Activated T-helper 1 cell treated with anti-CD3 and anti-CD28 coated beads, Interleukin-2, amount 50 U/mL, for 16 hours (primary cell): ENCODE data around the gene TMEM212.
"Not testable (repeated sequence)": the region's sequence is repeated elsewhere in the genome, so short reads cannot be mapped to it uniquely, and the experiment has no call there.

Source experiments
- DNase-seq, 2 donors: peaks; one replicate each; pipeline ENCODE4 v3.0.0-alpha.2; 2020; ENCODE audit warnings: low read depth in 1 of 2, low spot score in 1 of 2

Gene TMEM212

DNA sequence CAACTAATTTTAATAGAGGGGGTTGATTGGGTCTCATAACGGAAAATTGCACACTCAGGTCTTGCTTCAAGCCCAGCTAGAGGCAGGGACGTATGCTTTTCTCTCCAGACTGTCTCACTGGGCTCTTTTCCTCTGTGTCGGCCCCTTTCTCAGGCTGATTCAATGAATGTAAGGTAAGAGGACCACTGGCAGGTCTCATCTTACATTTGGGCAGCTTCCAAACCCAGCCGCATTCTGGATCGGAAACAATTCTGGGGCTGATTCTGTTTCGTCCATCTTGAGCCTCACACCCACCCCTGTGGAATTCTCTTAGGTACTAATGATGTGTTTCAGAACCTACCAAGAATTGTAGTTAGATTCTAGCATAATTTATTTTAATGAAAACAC, 40.7 kb downstream of the TMEM212 start:
- DNase-seq = no peak

DNA sequence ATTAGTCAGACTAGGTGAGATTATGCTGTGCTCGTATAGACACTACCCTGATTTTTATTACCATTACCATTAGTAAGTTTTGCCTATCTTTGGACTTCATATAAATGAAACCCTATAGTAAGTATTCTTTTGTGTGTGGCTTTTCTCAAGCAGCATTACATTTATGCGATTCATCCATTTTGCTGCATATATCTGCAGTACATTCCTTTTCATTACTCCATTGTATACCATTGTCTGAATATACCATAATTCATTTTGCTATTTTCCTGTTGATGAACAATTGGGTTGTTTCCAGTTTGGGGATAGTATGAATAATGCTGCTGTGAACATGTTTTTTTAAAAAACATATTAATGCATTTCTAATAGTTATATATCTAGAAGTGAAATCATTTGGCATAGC, 45.3 kb downstream of the TMEM212 start:
- no peak for DNase-seq

DNA sequence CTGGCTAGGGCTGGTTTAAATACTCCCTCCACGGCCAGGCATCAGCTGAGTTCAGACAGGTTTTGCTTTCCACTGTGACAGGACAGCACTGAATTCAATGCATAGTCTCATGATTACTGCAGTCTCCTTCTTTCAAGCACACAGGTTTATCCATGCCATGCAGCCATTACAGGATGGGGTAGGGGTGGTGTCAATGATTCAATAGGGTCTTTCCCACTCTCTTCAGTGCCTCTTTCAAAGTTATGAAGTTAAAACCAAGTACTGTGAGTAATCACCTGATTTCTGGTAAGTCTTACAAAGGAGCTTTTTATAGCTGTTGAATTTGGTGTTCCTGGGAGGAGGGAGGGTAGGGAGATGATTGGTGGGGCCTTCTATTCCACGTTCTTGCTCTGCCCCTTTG, 47.2 kb downstream of the TMEM212 start:
- DNase-seq = no peak

DNA sequence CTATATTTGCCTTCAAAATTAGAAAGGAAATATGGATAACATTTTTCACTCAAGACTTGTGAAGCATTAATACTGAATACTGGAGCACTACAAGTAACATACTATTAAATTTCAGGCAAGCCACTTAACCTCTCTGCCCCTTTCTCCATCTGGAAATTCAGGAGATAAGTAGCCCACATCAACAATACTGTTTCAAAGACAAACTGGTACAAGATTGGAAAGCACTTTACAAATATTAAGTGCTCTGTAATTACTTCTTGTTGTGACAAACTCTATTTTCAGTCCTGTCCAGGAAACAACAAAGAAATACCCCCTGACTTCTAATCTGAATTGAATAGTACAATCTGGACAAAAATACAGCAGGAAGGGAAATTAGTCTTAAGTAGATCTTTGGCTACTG, 49.3 kb downstream of the TMEM212 start:
- DNase-seq = no peak

DNA sequence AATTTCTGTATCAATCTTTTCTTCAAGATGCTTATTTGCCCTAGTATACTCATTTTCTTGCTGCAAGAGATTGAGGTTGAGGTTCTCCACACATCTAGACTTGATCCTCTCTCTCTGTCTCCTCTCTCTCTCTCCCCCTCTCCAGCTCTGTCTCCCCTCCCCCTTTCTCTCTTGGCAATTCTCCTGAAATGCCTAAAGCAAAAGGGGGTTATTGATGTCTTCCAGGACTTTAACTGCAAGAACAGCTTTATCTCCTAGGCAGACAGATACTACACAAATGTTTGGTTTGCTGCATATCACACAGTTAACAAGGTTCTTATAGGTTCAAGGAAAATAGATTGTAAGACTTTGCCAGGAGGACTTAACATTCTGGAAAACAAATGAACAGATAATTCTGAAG, 52.1 kb downstream of the TMEM212 start:
- no peak for DNase-seq

DNA sequence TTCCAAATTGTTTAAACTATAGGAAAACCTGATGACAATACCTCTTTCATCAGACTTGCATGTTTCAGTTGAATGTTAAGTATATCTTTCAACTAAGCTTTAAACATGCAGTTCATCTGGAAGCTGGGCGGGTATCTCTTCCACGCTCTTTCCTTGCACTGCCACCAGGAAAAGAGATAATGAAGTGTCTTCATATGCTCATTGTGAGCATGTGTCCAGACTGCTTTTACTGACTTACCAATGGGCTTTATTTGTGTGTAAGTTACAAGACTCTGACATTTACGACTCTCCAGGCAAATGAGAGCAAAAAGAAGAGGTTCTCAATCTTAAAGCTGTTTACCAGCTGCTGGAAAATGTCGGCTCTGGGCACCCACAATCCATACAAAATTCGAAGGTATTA, 52.8 kb downstream of the TMEM212 start:
- no peak for DNase-seq

DNA sequence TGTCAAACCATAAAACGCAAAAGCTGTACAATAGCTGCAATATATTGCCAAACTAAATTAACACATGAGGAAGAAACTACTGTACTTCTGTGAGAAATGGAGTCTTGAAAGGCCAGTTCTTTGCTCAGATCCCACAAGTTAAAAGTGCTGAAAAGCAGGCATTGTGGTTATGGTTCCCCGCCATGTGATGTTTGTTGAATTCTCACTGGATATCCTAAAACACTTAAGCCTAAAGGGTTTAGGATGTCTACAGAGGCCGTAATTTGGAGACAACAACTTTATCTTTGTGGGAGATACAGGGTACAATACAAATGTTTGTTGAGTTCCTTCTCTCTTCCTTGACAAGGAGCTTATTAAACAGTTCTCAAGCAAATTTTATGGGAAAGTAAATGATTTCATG, 53.2 kb downstream of the TMEM212 start:
- no peak for DNase-seq

DNA sequence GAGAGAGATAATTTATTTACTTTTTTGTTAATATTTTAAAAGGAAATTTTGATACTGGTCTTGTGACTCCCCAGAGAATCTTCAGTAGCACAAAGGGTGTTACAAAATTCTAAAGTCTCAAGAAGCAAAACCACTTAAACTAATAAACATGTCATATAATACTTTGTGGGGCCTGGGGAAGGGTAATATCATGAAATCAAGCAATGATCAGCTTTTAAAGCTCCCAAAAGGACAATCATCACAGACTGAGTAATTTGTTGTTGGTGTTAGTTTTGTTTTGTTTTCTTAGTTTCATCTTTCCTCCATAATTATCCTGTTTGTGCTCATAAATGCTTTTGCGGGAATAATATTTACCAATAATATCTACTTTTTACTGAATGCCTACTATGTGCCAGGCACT, 55.0 kb downstream of the TMEM212 start:
- no peak for DNase-seq

DNA sequence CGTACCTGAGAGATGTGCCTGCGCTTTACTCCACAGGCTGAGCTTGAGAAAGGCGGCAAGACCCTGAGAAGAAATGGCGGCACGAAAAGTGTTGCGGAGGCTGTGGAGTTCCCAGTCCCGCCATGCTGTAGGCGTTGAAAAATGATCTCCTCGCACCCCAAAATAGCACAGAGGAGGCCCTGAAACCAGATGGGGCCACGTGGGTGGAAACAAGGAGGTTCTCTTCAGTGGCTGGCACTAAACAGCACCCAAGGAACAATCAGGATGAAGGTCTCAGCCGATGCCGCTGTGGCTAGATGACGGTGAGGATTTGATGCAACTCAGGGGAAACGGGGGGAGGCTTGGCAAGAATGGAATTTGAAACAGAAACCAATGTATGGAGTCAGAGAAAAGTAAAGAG, 57.3 kb downstream of the TMEM212 start:
- no peak for DNase-seq

DNA sequence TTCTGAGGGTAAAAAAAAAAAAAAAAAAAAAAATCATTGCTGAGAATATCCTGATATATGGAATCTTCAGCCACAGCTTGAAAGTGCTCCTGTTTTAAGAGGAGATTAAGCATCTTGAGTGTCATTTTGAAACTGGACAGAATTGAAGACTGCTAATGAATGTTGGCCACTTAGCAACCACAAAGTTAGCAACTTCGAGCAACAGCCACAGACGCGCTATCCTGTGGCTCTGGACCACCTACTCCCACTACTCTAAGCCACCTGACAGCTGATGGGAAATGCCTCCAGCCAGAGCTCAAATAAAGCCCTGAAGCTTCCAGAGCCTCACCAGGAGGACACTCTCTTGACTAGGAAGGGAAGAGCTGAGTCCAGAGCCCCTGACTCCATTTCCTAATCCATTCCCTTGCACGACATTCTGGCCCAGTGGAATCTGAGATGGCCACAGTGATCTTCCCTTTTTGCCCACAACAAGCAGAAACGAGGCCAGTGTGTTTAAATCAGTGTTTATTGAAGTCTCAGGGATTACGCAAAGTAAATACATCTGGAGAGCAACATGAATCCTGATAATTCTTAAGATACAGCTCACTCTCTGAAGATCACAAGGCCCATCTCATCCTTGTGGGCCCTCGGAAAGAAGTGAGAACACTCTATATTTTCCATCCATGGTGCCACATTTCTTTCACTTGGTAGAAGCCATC, 58.6 kb downstream of the TMEM212 start:
- no peak for DNase-seq

DNA sequence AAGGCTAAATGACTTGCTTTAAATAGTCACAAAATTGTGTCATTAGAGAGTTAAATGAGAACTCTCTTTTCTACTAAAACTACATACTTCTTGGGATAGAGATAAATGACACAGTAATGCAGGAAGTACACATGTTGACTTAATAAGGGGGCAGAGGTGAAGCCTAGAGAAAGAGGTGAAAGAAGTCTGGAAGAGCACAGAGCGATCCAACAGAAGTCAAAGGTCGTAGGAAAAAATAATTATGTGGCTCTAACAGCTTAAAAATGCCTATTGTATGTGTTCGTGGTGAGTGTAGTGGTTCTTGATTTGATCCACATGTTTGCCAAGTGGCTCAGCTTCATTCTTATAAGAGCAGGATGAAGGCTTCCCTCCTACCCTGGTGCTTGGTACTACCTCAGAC, 61.7 kb downstream of the TMEM212 start:
- no peak for DNase-seq

DNA sequence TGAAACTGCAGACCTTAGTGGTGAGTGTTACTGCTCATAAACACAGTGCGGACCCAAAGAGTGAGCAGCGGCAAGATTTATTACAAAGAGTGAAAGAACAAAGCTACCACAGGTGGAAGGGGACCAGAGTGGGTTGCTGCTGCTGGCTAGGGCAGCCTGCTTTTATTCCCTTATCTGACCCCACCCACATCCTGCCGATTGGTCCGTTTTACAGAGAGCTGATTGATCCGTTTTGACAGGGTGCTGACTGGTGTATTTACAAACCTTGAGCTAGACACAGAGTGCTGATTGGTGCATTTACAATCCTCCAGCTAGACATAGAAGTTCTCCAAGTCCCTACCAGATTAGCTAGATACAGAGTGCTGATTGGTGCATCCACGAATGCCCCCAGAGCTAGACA, 63.4 kb downstream of the TMEM212 start:
- not testable (repeated sequence) for DNase-seq

DNA sequence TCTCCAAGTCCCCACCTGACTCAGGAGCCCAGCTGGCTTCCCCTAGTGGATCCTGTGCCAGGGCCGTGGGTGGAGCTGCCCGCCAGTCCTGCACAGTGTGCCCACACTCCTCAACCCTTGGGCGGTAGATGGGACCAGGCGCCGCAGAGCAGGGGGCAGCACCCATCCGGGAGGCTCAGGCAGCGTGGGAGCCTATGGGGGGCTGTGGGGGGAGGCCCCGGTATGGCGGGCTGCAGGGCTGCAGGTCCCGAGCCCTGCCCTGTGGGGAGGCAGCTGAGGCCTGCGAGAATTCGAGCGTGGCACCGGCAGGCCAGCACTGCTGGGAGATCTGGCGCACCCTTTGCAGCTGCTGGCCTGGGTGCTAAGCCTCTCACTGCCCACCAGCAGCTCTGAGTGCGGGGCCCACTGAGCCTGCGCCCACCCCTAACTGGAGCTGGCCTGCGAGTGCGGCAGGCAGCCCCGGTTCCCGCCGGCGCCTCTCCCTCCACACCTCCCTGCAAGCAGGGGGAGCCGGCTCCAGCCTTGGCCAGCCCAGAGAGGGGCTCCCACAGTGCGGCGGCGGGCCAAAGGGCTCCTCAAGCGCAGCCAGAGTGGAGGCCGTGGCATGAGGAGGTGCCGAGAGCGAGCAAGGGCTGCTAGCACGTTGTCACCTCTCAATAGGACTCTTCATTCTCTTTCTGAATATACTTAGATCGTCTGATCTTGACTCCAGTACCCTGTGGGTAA, 64.0 kb downstream of the TMEM212 start:
- no peak for DNase-seq

DNA sequence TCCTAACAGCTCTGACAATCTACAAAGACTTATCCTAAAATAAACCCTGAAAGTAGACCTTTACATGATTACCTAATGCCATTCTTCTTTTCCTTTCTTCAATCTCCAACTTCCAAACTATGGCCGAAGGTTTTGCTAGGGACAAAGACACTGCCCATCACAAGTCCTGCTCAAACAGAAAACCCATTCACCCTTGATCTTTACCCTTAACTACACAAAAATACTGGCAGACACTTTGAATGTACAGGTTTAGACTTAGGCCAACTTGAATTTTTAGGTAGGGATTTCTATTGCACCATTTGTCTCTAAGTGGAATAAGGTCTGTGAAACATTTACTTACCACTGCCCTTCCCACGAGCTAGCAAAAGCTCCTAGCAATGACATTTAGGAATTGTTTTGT, 64.6 kb downstream of the TMEM212 start:
- no peak for DNase-seq

DNA sequence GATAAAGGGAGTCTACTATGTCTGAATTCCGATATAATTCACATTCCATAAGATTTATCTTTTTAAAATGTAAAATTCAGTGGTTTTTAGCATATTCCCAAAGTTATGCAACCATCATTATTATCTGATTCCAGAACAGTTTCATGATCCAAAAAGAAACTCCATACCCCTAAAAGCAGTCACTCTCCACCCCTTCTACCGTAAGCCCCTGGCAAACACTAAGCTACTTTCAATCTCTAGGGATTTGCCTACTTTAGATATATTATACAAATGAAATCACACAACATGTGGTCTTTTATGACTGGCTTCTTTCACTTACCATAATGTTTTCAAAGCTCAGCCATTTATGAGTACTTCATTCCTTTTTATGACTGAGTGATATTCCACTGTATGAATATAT, 65.6 kb downstream of the TMEM212 start:
- DNase-seq = no peak
